Bronchial epithelial cell (primary cell): ENCODE measurements around the gene COX6A1. TPM values are rescaled to one million over a fixed set of nuclear protein-coding genes. Genes with fewer than 3 reads are reported as not detected.

ENCODE experiments used
- DNase-seq: peaks from one replicate; pipeline ENCODE4 v3.0.0-alpha.2; 2010; ENCODE audit warnings: low read depth
- FAIRE-seq: peaks from 2 replicates; lab custom pipeline; 2011; peaks lifted over from hg19 to GRCh38; lab: Jason Lieb, UNC
- H3K27me3 ChIP-seq: 2 replicates; pipeline ENCODE4 v1.5.1; 2011; ENCODE audit warnings: low read length; ENCODE audit not compliant: control insufficient read depth, insufficient read depth
- H3K36me3 ChIP-seq: 2 replicates; pipeline ENCODE4 v1.5.1; 2011; ENCODE audit warnings: low read length; ENCODE audit not compliant: control insufficient read depth, insufficient read depth
- H3K4me3 ChIP-seq: 2 replicates; pipeline ENCODE4 v1.5.1; 2011; ENCODE audit warnings: mild to moderate bottlenecking, low read depth, low read length, control low read depth
- CTCF ChIP-seq: IDR thresholded peaks from 2 replicates; pipeline ENCODE4 v1.5.1; 2011; ENCODE audit warnings: mild to moderate bottlenecking, moderate library complexity, low read length, control low read depth, inconsistent platforms; ENCODE audit not compliant: insufficient read depth, severe bottlenecking
- total RNA-seq: library from RNA; depleted of rRNA; stranded (reverse); fragments of >200 nt; gene quantifications from 2 replicates; pipeline ENCODE4 v1.2.1, GENCODE V29; 2014

COX6A1 gene
- total RNA-seq, 1 donor from 2014 or later = 659 TPM

DNA sequence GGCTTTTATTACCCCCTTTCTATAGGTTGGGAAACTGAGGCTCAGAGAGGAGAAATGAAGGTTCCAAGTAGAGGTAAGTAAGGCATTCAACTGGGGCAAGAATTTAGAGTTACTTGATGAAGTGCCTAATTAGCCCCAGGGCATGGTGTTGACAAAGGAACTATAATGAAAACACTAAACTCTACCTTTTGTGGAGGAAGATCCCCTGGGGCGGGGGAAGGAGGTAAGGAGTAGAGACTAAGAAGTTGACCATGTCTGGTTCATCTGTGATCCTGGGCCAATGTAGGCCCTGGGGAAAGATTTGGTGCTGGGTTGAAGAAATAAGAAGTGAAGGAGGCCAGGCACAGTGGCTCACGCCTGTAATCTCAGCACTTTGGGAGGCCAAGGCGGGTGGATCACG is 16.2 kb upstream of the COX6A1 start:
- TF ChIP-seq CTCF = no peak
- DNase-seq (no peak), FAIRE-seq (no peak)
- no peaks in the 10 kb centered on the region for H3K36me3 ChIP-seq
- H3K27me3 ChIP-seq = no peaks in the 10 kb centered on the region
- H3K4me3 ChIP-seq = no peak overlapping the region

- no peak for FAIRE-seq
- TF ChIP-seq CTCF = no peak
- H3K27me3 ChIP-seq = no peaks in the 10 kb centered on the region
- DNase-seq = no peak
- H3K4me3 ChIP-seq = no peak overlapping the region
- no peaks in the 10 kb centered on the region for H3K36me3 ChIP-seq
Observed at GRCh38 chr12:120422892-120423456, 14.9 kb upstream of the COX6A1 start.

DNA sequence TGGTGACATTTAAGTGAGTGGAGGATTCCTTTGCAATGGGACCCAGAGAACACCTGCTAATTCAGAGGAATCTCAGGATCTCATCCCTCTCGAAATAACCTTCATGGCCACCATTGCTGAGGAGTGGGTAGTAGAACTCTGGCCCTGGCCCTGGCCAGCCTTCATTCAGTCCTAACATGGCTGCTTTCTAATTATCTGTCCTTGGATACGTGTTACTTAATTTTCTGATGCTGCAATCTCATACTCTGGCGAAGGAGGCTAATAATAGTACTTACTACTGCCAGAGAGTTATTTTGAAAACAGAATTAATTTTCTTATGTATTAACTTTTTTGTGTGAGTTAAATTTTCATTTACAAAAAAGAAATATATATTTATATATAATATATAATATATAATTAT is 12.1 kb upstream of the COX6A1 start:
- TF ChIP-seq CTCF = no peak
- Histone ChIP-seq H3K36me3 (no peaks in the 10 kb centered on the region), H3K27me3 (no peaks in the 10 kb centered on the region), H3K4me3 (no peak overlapping the region)
- no peak for DNase-seq
- FAIRE-seq = no peak

DNA sequence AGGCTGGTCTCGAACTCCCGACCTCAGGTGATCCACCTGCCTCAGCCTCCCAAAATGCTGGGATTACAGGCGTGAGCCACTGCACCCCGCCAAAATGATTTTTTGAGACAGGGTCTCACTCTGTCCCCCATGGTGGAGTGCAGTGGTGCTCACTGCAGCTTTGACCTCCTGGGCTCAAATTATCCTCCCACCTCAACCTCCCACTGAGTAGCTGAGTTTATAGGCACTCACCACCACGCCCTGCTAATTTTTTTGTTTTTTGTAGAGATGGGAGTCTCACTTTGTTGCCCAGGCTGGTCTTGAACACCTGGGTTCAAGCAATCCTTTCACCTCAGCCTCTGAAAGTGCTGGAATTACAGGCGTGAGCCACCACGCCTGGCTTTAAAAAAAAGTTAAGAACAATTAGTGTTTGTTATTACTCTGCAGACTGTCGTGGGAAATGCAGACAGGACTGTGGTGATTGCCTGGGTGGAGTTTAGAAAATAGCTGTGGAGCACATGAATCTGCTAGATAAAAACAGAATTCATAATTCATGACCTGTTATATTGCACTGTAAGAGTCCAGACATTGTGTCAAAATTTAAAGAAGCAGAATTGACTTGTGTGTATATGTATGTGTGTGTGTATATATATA is 9.2 kb upstream of the COX6A1 start:
- FAIRE-seq (no peak), DNase-seq (no peak)
- no peak overlapping the region for H3K4me3 ChIP-seq
- H3K36me3 ChIP-seq = no peaks in the 10 kb centered on the region
- TF ChIP-seq CTCF = no peak
- H3K27me3 ChIP-seq = no peaks in the 10 kb centered on the region

GRCh38 chr12:120429368-120429767 is 8.5 kb upstream of the COX6A1 start:
- no peak for DNase-seq
- H3K27me3 ChIP-seq = no peaks in the 10 kb centered on the region
- no peaks in the 10 kb centered on the region for H3K36me3 ChIP-seq
- H3K4me3 ChIP-seq = no peak overlapping the region
- TF ChIP-seq CTCF = no peak
- FAIRE-seq = no peak
